K562 (cell line): ENCODE measurements around the gene SERPINE3. TPM values are rescaled to one million over a fixed set of nuclear protein-coding genes. Genes with fewer than 3 reads are reported as not detected.

Experiments used
- IFI16 ChIP-seq: fragments of 250-450 bp; sonication (Bioruptor Pico); IDR thresholded peaks from 2 replicates; pipeline ENCODE4 v2.1.2; 2022; ENCODE audit warnings: mild to moderate bottlenecking, inconsistent platforms
- microRNA-seq: library from miRNA; unstranded; fragments of <30 nt; microRNA quantifications from one replicate; pipeline ENCODE4, GENCODE V29; 2018; ENCODE audit warnings: borderline microRNAs expressed
- polyA plus RNA-seq, 8 experiments: library from polyadenylated mRNA; depleted of rRNA in 4 of 8; stranded (reverse) in 5 of 8; unstranded in 3 of 8; fragments of >200 nt; fragmentation: Nextera tagmentation in 2 of 8; fragmentation: Illumina TruSeq in 1 of 8; extraction: Ambion mirVana in 2 of 8; extraction: Trizol in 1 of 8; gene quantifications; 2 replicates each; pipeline versions ENCODE4 v1.2.1 to v1.2.3, GENCODE V29; 2011 to 2014; ENCODE audit warnings: inconsistent platforms in 1 of 8, missing spikeins in 1 of 8
- small RNA-seq: library from RNA; depleted of rRNA; stranded (forward); fragments of <200 nt; gene quantifications from one replicate; pipeline ENCODE3, GENCODE V24; 2014
- total RNA-seq, 7 experiments: library from RNA; depleted of rRNA in 6 of 7; stranded (reverse); fragments of >200 nt in 6 of 7; fragmentation: Illumina TruSeq in 2 of 7; extraction: Trizol in 2 of 7; gene quantifications; 2 replicates each; pipeline versions ENCODE4 v1.2.1 to v1.2.3, GENCODE V29; 2011 to 2021; ENCODE audit warnings: low replicate concordance in 1 of 7

The SERPINE3 gene
- total and polyA plus RNA-seq, 9 of the 15 experiments (the other 6 are each of a cell fraction or from before 2014, with no cell fraction given): not detected

DNA sequence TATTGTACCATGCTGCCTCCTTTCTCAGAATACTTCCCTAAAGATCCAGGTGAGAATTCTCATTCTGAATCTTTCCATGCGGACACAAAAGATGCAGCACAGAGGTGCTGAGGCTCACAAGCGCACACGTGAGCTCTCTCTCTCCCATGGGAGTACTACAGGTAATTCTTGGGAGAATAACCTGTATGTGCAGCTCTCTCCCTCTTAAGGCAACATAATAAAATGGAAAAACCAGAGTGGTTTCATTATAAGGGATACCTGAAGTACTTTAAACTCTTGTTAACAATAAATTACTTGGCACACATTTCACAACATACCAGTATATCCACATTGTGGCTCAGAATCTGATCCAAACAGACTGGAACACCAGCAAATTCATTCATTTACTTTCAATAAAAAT lies 72.9 kb downstream of the SERPINE3 start (continued):
- no peak for TF ChIP-seq IFI16
- TF ChIP-seq, all 486 proteins: peak for 0

Small RNA genes lying within 50 kb of the gene (microRNA-seq; reads per million reads assigned to microRNA genes)
- not detected for gene MIR5693

Small RNA genes lying within 50 kb of the gene (small RNA-seq; reads per million reads assigned to genes)
- not detected for gene MIR5693

Other genes starting within 250 kb of the SERPINE3 start
- gene C13orf42, start 228.4 kb upstream of the SERPINE3 start, total RNA-seq (2014; rRNA removed): 0.18 TPM in 1 of 2 replicates, not detected in the other
- not detected in 2 replicates for gene C13orf42, start 228.4 kb upstream of the SERPINE3 start, total RNA-seq (2014; rRNA removed; fragmentation: Illumina TruSeq; extraction: Trizol)
- not detected in 2 replicates for gene C13orf42, start 228.4 kb upstream of the SERPINE3 start, total RNA-seq (2015; rRNA removed; fragmentation: Illumina TruSeq; extraction: Trizol)
- not detected in 2 replicates for gene C13orf42, start 228.4 kb upstream of the SERPINE3 start, total RNA-seq (2021)
- gene C13orf42, start 228.4 kb upstream of the SERPINE3 start, polyA plus RNA-seq (2011; rRNA removed): not detected in 2 replicates
- gene C13orf42, start 228.4 kb upstream of the SERPINE3 start, polyA plus RNA-seq (2014; fragmentation: Illumina TruSeq; extraction: Trizol): not detected in 2 replicates
- gene C13orf42, start 228.4 kb upstream of the SERPINE3 start, polyA plus RNA-seq (2014; fragmentation: Nextera tagmentation; extraction: Ambion mirVana): not detected
- not detected in 2 replicates for gene C13orf42, start 228.4 kb upstream of the SERPINE3 start, polyA plus RNA-seq (2014; rRNA removed)
- gene FAM124A, start 117.3 kb upstream of the SERPINE3 start, total RNA-seq (2014; rRNA removed): not detected in 2 replicates
- not detected in 2 replicates for gene FAM124A, start 117.3 kb upstream of the SERPINE3 start, total RNA-seq (2014; rRNA removed; fragmentation: Illumina TruSeq; extraction: Trizol)
- not detected in 2 replicates for gene FAM124A, start 117.3 kb upstream of the SERPINE3 start, total RNA-seq (2015; rRNA removed; fragmentation: Illumina TruSeq; extraction: Trizol)
- gene FAM124A, start 117.3 kb upstream of the SERPINE3 start, total RNA-seq (2021): not detected in 2 replicates
- gene FAM124A, start 117.3 kb upstream of the SERPINE3 start, polyA plus RNA-seq (2011; rRNA removed): not detected in 2 replicates
- not detected in 2 replicates for gene FAM124A, start 117.3 kb upstream of the SERPINE3 start, polyA plus RNA-seq (2014; fragmentation: Illumina TruSeq; extraction: Trizol)
- not detected for gene FAM124A, start 117.3 kb upstream of the SERPINE3 start, polyA plus RNA-seq (2014; fragmentation: Nextera tagmentation; extraction: Ambion mirVana)
- not detected in 2 replicates for gene FAM124A, start 117.3 kb upstream of the SERPINE3 start, polyA plus RNA-seq (2014; rRNA removed)
- 14.6 and 17.1 TPM in 2 replicates for gene INTS6, start 113.3 kb downstream of the SERPINE3 start, total RNA-seq (2014; rRNA removed)
- 23.8 and 24.5 TPM in 2 replicates for gene INTS6, start 113.3 kb downstream of the SERPINE3 start, total RNA-seq (2014; rRNA removed; fragmentation: Illumina TruSeq; extraction: Trizol)
- 27.4 and 29.8 TPM in 2 replicates for gene INTS6, start 113.3 kb downstream of the SERPINE3 start, total RNA-seq (2015; rRNA removed; fragmentation: Illumina TruSeq; extraction: Trizol)
- gene INTS6, start 113.3 kb downstream of the SERPINE3 start, total RNA-seq (2021): 20.2 and 22.6 TPM in 2 replicates
- gene INTS6, start 113.3 kb downstream of the SERPINE3 start, polyA plus RNA-seq (2011; rRNA removed): 19.3 and 19.7 TPM in 2 replicates
- 16.1 TPM in 2 replicates for gene INTS6, start 113.3 kb downstream of the SERPINE3 start, polyA plus RNA-seq (2014; fragmentation: Illumina TruSeq; extraction: Trizol)
- 1 to 10 TPM; 3.7 to 4.3 TPM for gene INTS6, start 113.3 kb downstream of the SERPINE3 start, polyA plus RNA-seq (2014; fragmentation: Nextera tagmentation; extraction: Ambion mirVana)
- gene INTS6, start 113.3 kb downstream of the SERPINE3 start, polyA plus RNA-seq (2014; rRNA removed): 9.5 and 13.6 TPM in 2 replicates
- gene WDFY2, start 244.8 kb downstream of the SERPINE3 start, total RNA-seq (2014; rRNA removed): 3.5 and 4.4 TPM in 2 replicates
- 4.4 and 5.2 TPM in 2 replicates for gene WDFY2, start 244.8 kb downstream of the SERPINE3 start, total RNA-seq (2014; rRNA removed; fragmentation: Illumina TruSeq; extraction: Trizol)
- 5.1 and 5.7 TPM in 2 replicates for gene WDFY2, start 244.8 kb downstream of the SERPINE3 start, total RNA-seq (2015; rRNA removed; fragmentation: Illumina TruSeq; extraction: Trizol)
- gene WDFY2, start 244.8 kb downstream of the SERPINE3 start, total RNA-seq (2021): 6.4 and 7.1 TPM in 2 replicates
- 4.7 and 4.9 TPM in 2 replicates for gene WDFY2, start 244.8 kb downstream of the SERPINE3 start, polyA plus RNA-seq (2011; rRNA removed)
- 3.5 and 4.6 TPM in 2 replicates for gene WDFY2, start 244.8 kb downstream of the SERPINE3 start, polyA plus RNA-seq (2014; fragmentation: Illumina TruSeq; extraction: Trizol)
- 1 to 10 TPM in 1 of 2 experiments, under 1 TPM in 1; 0.66 to 1.1 TPM for gene WDFY2, start 244.8 kb downstream of the SERPINE3 start, polyA plus RNA-seq (2014; fragmentation: Nextera tagmentation; extraction: Ambion mirVana)
- 3.7 and 4.4 TPM in 2 replicates for gene WDFY2, start 244.8 kb downstream of the SERPINE3 start, polyA plus RNA-seq (2014; rRNA removed)